Stimulated activated CD4-positive, alpha-beta T cell treated with anti-CD3 and anti-CD28 coated beads, TNF-alpha, amount 100 ng/mL, for 48 hours (primary cell): Measurements from ENCODE around the gene AMMECR1.
"Not testable (repeated sequence)": the region's sequence is repeated elsewhere in the genome, so short reads cannot be mapped to it uniquely, and the experiment has no call there.

ENCODE experiments used
- DNase-seq, 3 donors: peaks; one replicate each; pipeline ENCODE4 v3.0.0-alpha.2; 2020; ENCODE audit warnings: low read depth in 3 of 3

Gene AMMECR1

DNA sequence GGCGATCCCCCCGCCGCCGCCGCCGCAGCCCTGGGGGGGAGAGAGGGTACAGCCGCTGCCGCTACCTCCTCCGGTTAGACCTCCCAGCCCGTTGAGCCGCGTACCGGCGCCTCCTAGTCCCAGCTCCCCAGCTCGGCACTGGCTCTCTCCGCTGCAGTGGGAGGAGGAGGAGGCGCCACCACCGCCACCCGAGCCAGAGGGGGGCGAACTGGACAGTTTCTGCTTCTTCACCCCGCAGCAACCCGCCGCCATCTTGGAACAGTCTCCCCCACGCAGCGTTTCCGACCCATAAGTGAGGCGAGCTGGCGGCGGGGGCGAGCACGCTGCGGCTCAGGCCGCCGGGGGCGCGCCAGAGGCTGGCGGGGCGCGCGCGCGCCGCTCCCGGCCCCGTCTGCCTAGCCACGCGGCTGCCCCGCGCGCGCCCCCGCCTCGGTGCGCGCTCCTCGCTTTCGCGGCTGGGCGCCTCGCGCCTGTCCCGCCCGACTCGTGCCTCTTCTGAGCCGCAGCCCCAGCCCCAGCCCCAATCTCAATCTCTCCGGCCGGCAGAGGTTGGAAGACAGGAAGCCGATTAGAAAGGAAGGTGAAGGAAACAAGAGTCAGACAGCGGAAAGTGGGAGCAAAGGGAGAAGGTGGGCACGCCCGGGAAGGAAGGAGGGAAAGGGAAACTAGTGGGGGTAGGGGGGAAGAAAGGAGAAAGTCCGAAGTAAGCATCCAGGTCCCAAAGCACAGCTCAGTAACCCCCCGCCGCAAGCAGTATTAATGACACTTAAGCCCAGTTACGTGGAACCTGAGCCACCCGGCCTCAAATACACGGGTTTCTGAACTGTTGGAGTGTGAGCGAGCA is at the start of gene AMMECR1:
AMMECR1 (minus strand) TSS at position 266 of the 844 bp plus-strand sequence; CDS start at position 252, 14 bp downstream.
- DNase-seq = peak; percentile 39 to 66 (median 56)

- DNase-seq = no peak
Observed at GRCh38 chrX:110363244-110363643, 45.4 kb upstream of the AMMECR1 start.

DNA sequence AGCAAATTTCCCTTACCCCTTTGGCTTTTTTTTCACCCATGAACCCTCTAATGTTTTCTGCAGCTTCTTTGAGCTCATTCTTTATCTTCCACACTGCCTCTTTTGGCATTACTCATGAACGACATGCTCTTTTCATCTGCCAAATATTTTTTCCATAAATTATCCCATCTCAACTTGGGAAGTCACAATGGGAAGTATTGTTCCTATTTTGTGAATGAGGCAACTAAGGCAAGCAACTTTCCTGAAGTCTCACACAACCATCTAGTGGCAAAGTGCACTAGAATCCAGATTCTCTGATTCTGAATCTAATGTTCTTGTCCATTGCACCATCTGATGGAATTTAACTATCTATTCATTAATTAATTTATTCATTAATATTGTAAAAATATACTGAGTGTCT is 41.4 kb upstream of the AMMECR1 start:
- DNase-seq = no peak

DNA sequence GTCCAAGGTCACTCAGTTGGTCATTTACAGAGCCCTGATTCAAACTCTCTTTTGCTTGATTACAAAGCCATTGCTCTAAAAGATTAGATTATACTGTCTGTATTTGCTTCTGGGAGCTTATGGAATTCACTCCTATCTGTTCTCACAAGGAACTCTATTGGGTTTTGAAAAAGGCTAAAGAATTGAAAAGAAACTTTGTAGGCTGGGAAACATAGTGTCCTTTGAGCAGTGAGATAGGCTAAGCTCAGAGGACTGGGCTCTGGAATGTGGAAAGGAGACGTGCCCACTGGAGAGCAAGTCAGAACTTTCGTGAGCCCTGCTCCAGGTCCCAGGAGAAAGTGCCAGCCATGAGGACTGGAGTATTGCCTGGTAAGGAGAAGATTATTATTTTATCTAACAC is 40.7 kb upstream of the AMMECR1 start, which contains the start of gene RTL9:
RTL9 (plus strand) TSS at position 301 of the 400 bp plus-strand sequence. CDS start 91,770 bp downstream, outside the sequence.
- DNase-seq = no peak

DNA sequence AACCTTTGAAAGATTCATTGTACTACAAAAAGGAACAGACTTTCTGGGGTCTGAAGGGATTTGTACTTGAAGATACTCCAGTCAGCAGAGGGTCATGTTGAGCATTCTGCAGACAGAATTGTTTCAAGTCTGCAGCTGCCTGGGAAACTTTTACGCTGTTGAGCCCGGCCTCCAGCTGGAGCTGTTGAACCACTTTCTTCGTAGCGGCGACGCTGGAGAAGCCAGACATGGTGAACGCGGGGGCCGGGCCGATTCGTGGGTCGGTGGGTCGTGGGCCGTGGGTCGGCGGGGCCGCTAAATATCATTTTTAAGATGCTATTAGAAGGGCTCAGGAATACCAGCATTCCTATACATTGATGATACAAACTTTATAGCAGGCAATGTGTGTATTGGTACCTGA is 28.8 kb upstream of the AMMECR1 start:
- DNase-seq = no peak

DNA sequence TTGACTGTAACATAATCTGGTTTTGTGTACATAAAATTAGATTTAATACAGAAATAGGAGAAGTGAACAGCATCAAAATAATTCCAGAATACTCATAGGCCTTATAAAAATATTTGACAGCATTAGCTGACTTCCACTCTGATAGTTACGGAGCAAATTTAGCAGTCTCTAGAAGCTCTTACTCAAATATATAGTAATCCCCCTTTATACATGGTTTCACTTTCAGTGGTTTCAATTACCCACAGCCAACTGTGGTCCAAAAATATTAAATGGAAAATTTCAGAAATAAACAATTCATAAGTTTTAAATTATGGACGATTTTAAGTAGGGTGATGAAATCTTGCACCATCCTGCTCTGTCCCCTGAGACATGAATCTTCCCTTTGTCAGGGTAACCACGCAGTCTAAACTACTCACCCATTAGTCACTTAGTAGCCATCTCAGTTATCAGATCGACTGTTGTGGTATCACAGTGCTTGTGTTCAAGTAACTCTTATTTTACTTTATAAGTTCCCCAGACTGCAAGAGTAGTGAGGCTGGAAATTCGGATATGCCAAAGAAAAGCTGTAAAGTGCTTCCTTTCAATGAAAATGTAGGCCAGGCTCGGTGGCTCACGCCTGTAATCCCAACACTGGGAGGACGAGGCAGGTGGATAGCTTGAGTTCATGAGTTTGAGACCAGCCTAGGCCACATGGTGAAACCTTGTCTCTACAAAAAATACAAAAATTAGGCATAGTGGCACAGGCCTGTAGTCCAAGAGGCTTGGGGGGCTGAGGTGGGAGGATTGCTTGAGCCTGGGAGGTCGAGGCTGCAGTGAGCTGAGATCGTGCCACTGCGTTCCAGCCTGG is 23.5 kb upstream of the AMMECR1 start:
- no peak for DNase-seq

DNA sequence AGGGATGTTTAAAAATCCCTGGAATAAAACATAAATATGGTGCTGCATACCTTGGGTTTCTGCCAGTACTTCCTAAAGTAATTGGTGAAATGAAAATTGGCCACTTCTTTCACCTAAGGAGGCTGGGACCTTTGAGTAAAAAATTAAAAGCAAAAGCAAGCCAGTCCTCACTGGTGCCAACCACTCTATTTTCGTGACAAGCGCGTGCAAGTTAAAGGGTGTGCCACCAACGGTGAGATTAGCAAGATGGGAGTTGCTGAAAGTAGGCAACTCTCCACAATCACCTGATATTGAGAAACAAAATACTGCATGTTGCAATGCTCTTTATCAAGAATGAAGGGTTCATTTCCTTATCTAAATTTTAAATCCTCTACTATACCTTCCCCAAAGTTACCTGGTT is 21.1 kb upstream of the AMMECR1 start:
- DNase-seq = no peak

- DNase-seq = not testable (repeated sequence)
Observed at GRCh38 chrX:110333458-110333857, 15.6 kb upstream of the AMMECR1 start.

DNA sequence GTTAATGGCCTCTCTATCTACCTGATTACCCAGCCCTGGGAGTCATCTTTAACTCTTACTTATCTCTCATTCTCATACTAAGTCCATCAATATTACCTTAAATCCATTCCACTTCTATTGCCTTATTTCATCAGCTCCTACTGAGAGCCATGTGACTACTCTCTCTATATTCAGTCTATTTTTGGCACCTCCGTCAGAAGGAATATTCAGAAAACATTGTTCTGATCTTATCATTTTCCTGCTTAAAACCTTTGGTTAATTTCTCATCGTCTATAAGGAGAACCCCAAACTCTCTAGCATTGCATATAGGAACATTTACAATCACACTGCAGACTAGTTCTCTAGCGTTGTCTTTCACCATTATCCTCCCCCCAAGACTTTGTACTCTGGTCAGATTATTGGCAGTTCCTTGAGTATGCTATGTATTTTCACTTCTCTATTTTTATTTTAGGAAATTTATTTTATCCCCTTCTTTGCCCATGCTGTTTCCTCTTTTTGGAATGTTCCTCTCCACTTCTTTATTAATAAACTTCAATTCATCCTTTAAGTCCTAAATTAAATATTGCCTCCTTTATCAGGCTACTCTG is 13.7 kb upstream of the AMMECR1 start:
- DNase-seq = no peak

DNA sequence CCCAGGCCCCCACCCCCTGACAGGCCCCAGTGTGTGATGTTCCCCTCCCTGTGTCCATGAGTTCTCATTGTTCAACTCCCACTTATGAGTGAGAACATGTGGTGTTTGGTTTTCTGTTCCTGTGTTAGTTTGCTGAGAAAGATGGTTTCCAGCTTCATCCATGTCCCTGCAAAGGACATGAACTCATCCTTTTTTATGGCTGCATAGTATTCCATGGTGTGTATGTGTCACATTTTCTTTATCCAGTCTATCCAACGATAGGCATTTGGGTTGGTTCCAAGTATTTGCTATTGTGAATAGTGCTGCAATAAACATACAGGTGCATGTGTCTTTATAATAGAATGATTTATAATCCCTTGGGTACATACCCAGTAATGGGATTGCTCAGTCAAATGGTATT is 10.7 kb upstream of the AMMECR1 start:
- not testable (repeated sequence) for DNase-seq

DNA sequence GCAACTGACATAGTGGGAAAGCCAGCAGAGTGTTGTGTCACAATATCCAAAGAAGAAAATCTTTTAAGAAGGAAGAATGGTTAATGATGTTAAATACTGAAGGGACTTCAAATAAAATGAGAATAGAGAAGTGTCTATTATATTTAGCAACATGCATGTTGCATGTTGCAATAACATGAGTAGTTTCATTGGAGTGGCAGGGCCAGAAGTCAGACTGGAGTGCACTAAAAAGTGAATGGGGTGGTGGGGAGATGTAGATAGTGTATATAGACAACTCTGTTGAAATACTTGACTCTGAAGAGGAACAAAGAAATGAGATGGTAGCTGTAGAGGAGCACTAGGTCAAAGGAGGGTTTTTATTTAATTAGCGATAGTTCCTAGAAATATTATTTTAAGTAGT is 9.5 kb upstream of the AMMECR1 start:
- no peak for DNase-seq

- no peak for DNase-seq
Observed at GRCh38 chrX:110326712-110327111, 8.8 kb upstream of the AMMECR1 start.

GRCh38 chrX:110322603-110323002 is 4.7 kb upstream of the AMMECR1 start:
- no peak for DNase-seq

DNA sequence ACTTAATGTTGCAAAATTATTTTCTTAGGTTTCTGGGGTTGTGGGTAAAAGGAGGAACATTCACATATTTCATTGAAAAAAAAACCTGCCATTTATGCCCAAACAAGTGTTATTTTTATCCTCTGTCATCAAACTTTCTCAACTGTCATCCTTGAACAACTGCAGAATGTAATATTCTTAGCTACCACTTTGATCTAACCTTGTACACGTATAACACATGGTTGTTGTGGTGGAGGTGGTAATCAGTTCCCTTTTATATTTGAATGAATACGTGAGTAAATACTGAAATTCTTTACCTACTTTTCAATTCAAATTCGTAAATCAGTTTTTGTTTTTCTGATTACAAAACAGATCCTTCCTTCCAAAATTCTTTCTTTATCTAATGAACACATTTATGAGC is 3.8 kb upstream of the AMMECR1 start:
- DNase-seq = no peak

DNA sequence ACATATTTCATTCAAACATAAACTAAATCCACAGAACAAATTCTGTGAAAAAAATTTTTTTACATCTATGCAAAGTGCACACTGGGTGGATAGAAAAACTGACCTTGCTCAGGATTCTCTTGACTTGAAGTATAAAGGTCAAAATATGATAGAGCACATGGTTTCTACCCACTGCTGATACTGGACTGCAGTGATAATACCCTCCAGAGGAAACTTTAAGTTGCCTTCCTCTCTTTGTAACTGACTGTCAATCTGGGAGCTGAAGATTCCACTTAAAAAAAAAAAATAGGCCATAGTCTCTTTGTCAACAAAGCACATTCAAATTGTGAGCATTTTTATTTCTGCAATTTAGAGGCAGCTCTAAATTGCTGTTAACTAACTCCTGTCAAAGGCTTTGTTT is 3.2 kb upstream of the AMMECR1 start:
- no peak for DNase-seq

- no peak for DNase-seq
Observed at GRCh38 chrX:110320381-110320987, 2.6 kb upstream of the AMMECR1 start.

DNA sequence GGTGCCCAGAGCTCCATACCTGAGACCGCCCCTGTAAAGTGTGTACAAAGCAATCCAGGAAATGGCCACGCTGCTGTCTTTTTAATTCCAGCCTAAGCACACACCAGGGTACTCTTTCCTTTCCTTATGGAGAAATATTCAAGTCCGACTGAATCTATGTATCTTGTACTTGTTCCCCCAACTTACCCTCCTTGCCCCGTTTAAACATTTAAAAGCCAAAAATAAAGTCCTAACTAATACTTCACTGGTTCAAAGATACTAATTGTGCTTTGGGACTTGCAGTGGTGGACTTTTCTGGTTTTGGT is 731 bp upstream of the AMMECR1 start:
- DNase-seq = no peak

- DNase-seq = peak in 2 of 3 donors; percentile 0 to 12
Observed at GRCh38 chrX:110317061-110317819, 645 bp downstream of the AMMECR1 start.

DNA sequence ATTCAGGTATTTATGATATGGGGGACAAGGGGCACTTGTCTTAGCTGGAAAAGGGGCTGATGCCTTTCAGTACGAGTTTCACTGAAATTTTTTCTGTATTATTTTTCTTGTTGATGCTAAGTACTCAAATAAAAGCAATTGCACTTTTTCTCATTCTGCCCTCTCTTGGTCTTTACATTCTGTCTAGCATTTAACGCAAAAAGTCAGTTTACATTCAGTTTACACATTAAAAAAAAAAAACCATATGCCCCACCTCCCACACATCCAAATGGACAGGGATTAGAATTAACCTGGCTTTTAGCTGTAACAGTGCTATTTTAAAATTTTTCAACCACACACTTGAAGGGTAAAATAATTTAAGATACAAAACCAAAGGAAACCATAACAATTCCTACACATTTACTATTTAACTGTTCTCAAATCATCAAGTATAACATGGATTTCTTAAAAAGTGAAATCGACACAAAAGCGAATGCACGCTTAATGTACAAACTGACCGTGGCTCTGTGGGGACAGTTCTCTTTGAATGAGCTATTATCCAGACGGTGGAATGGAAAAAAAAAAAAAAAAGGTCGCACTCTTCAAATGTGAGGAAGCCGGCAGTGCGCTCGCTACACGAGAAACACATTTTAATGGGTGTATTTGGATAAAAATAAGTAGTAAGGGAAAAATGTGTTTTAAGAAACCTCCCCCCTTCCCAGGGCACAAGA is 1.4 kb downstream of the AMMECR1 start:
- no peak for DNase-seq

DNA sequence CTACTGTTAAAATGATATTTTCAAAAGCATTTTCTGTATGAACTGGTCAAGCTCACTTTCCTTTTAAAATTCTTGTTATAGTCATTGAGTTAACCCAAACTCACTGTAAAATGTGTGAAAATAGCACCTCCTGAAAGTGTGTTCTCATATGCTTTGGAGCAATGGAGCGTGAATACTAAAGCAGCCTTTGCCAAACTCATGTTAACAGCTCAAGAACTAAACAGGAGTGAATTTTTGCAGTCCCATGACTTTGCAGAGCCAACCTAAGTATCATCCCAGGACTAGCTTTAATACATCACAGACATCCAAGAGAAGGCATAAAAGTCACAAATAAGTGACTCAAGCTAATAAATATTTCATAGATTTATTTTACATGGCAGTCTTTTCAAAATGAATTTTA is 2.3 kb downstream of the AMMECR1 start:
- DNase-seq = no peak
